PC-3 (cell line): ENCODE results near the gene CLP1.

Experiments
- CTCF ChIP-seq: fragments of 300-600 bp; sonication (generic); conservative IDR thresholded peaks from 2 replicates; pipeline ENCODE4 v1.5.1; 2017; ENCODE audit warnings: antibody characterized with exemption, low read depth, mild to moderate bottlenecking, low read length
- EZH2 ChIP-seq: fragments of 300-600 bp; sonication (generic); IDR thresholded peaks from one replicate; pipeline ENCODE4 v1.6.1; 2017; ENCODE audit warnings: antibody characterized with exemption, mild to moderate bottlenecking, low read length; ENCODE audit not compliant: unreplicated experiment

DNA sequence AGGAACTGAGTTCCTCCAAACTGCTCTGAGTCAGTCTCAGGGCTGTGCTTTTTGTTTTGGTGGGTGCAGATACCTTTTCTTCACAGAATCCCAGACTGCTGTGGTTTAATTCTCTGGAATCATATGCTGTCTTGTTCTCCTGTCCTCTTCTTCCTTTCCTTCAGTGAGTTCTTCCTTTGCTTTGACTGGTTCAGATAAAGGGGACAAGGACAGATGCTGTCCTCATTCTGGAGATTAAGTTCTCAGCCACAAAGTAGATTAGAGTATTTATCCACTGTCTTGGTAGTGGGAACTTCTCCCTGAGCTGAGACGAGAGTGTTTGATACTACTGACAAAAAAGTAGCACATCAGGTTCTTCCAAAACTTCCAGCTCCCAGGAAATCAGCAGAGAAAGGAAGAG lies 23.6 kb downstream of the CLP1 start:
- TF ChIP-seq CTCF (no peak), EZH2 (no peak)
